GM18498 (cell line): Measurements from ENCODE around the gene LGALS7.

Experiments
- ATAC-seq: cut with Tn5 transposase; IDR thresholded peaks from one replicate; pipeline ENCODE4 v1.9.1; 2021; ENCODE audit warnings: mild to moderate bottlenecking, moderate library complexity; ENCODE audit not compliant: unreplicated experiment

Gene LGALS7

DNA sequence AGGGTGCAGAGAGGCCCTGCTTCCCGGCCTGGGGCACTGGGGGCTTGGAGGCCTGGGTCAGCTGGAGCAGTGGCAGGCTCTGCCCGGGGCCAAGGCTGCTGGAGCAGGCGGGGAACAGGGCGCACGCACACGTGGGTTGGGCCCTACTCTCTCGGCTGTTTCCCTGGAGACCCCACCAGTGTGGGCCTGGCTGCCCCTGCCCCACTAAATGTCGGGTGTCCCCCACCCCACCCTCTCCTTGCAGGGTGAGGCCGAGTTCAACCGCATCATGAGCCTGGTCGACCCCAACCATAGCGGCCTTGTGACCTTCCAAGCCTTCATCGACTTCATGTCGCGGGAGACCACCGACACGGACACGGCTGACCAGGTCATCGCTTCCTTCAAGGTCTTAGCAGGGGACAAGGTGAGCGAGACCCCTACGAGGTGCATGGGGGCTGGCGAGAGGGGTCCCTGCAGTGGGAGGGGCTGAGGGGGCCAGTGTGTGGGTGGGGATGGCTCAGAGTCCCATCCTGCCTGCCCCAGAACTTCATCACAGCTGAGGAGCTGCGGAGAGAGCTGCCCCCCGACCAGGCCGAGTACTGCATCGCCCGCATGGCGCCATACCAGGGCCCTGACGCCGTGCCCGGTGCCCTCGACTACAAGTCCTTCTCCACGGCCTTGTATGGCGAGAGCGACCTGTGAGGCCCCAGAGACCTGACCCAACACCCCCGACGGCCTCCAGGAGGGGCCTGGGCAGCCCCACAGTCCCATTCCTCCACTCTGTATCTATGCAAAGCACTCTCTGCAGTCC is 44.4 kb downstream of the LGALS7 start:
- no peak for ATAC-seq

DNA sequence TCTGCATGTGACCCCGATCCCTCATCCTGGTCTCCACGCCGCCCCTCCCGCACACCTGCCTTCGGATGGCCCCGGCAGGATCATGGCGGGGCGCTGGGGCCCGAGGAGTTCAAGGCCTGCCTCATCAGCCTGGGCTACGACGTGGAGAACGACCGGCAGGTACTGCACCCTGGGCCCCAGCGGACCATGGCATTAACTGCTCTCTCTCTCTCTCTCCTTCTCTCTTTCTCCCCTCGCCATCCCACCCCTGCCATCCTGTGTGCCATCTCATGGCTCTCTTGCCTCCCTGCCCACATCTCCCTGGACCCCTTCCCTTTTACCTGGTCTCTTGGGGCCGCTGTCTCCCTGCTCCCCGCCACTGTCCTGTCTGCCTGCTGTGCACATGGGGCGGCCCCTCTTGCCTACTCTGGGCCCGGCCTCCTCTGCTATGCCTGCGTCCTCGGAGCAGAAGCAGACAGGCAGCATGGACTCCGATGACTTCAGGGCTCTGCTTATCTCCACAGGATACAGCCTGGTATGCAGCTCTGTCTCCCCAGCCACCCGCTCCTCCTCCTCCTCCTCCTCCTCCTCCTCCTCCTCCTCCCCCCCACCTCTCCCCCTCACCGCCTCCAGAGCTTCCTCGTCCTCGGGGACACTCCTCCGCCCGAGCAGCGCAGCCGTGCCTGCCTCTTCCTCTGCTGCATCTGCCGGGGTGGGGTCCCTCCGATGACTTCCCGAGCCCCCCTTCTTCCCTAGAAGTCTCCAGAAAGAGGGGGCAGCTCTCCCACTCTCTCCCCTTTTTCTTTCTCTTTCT is 45.3 kb downstream of the LGALS7 start:
- no peak for ATAC-seq

DNA sequence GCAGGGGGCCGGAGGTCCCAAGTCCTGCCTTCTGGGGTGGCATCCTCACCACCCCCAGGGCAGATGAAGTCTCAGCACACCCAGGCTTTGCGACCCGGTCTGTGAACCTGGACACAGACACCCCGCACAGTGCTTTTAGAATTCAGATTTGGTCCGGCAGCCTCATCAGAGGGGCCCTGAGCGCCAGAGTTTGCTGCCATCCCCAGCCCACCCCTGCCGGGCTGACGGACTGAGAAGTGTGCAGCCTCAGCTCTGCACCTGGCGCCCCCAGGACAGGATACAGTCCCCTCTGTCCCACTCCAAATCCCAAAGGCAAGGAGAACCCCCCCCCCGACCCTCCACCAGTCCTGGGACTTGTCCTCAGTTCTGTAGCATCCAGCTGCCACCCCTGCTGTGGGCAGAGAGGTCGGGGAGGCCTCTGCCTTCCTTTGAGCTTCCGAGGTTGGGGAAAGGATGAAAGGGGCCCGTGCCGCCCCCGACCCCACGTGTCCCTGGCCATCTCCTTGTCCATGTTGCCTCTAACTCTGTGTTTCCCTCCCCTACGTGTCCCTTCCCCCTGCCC is 45.9 kb downstream of the LGALS7 start:
- ATAC-seq, result no peak

DNA sequence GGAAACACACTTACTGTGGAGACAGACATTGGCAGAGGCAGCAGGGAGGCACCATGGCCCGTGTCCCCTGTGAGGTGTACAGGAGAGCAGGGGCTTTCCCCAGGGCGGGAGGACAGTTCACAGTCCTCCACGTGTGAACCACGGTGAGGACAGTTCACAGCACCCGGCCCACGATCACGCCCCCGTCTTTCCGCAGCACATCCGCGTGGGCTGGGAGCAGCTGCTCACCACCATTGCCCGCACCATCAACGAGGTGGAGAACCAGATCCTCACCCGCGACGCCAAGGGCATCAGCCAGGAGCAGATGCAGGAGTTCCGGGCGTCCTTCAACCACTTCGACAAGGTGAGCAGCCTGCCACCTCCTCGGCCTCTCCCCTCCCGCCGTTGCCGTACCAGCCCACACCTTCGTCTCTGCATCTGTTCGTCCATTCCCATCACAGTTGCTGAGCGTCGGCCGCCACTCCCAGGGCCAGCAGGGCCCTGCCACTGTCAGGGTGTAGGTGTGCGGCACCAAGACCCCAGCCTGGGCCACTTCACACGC is 46.5 kb downstream of the LGALS7 start:
- no peak for ATAC-seq

DNA sequence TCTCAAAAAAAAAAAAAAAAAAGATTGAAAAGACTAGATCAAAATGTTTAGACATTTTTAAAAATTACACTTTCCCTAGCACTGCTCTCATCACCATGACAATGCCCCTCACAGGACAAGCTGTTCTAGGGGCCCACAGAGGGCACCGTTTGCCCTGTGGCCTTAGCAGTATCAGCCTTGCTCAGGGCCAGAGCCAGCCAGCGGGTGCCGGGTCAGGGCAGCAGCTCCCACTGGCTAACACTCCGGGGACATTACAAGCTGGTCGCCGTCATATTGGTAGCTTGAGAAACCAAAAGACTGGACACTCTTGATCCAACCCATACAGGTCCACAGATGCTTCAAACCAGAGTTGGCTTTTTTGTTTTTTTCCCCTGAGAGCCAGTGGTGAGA is 47.0 kb downstream of the LGALS7 start:
- no peak for ATAC-seq

DNA sequence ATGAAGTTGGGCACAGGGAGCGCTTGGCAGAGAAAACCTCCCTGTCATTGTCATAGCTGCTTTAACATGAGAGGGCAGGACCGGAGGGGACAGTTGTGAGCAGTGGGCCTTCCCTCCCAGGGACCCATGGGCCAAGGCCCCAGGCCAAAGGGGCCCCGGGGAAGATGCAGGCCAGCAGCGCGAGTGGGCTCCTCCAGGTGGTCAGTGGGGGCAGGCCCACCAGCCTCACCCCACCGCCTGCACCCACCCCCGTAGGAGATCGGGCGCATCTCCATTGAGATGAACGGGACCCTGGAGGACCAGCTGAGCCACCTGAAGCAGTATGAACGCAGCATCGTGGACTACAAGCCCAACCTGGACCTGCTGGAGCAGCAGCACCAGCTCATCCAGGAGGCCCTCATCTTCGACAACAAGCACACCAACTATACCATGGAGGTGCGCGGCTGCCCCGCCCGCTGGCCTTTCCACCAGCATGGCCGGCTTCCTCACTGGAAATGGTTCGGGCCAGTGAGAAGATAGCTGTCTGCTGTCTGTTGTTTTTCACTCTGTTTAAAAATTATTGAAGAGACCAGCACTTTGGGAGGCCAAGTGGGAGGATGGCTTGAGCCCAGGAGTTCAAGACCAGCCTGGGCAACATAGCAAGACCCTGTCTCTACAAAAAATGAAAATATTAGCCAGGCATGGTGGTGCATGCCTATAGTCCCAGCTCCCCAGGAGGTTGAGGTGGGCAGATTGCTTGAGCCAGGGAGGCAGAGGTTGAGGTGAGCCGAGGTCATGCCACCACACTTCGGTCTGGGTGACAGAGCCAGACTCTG is 47.6 kb downstream of the LGALS7 start:
- no peak for ATAC-seq

DNA sequence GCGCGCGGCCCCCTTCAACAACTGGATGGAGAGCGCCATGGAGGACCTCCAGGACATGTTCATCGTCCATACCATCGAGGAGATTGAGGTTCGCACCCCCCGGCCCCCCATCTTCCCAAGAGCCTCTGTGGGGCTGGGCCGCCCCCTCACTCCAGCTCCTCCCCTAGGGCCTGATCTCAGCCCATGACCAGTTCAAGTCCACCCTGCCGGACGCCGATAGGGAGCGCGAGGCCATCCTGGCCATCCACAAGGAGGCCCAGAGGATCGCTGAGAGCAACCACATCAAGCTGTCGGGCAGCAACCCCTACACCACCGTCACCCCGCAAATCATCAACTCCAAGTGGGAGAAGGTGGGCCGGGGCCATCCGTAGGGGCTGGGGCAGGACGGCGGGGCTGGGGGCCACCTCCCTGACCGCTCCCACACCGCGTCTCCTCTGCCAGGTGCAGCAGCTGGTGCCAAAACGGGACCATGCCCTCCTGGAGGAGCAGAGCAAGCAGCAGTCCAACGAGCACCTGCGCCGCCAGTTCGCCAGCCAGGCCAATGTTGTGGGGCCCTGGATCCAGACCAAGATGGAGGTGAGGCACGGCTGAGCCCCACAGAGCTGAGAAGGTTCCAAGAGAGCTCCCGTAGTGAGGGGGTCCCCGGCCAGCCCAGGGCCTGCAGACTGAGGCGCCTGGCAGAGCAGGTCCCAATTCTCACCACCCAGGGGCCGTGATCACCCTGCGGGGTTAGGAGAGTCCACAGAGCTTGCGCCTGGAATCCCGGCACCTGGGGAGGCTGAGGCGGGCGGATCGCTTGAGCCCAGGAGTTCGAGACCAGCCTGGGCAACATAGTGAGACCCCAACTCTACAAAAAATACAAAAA is 49.1 kb downstream of the LGALS7 start:
- ATAC-seq, result no peak

DNA sequence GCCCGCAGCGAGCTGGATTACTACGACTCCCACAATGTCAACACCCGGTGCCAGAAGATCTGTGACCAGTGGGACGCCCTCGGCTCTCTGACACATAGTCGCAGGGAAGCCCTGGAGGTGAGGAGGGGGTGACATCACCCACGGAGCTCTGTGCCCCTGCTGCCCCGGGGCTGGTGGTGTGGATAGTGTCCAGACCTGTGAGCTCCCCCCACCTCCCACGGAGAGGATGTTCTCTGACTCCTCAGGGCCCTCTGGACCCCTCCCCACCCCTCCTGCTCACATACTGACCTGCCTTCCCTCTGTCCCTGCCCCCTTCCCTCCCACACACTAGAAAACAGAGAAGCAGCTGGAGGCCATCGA is 49.7 kb downstream of the LGALS7 start:
- no peak for ATAC-seq

DNA sequence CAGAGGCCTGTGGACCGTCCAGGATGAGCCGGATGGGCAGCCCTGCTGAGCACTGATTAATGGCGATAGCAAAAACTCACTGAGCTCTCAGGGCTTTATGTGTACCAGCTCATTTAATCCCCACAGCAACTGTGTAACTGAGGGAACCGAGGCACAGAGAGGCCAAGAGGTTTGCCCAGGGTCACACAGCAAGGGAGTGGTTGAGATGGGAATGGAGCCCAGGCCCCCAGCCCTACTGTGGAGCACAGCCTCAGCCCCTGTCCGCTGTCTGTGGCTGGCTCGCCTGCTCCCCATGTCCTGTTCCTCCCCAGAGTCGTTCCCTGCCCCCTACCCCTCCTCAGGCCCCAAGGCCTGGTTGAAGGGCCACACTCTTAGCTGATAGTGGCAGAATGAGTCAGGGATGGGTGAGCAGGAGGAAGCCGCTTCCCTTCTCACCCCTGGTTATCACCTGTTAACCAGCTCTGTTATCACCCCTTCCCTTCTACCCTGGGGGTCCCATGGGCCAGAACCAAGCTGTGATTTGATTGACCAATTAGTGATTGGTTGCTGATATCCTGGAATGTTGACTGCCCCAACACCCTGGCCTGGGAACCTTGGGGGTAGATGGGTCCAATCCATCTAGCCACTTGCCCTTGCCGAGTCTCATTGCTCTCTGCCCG is 50.2 kb downstream of the LGALS7 start:
- no peak for ATAC-seq

DNA sequence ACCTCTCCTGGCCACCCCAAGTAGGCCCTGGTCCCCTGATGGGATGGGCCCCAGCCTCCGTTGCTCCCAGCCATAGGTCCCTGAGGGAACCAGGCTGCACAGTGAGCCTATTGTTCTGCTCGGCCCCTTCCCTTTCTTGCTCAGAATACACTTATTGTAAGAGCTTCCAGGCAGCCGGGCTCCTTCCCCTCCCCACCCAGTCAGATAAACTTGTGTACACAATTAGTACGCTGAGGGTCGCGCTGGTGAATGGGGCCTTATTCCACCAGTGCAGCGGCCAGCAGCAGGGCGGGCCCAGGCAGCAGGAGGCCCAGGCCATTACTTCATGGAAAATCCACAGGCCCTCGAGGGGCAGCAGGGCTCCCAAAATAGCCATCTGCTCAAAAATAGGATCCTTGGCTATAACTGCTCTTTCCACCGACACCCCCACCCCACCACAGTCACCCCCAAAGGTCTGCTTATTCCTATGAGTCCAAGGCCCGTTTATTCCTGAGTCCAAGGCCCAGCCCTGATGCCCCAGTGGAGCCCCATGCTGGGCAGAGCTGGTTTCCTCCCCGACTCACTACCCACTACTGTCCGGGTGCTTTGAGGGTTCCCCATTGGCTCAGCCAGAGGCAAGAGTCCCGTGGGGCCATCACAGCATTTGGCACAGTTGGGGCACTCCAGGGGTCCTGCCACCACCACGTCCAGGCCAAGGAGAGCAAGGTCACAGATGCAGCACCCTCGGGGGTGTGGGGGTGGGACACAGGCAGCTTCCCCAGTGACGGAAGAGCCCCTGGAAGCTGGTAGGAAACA is 51.1 kb downstream of the LGALS7 start:
- ATAC-seq, result no peak

DNA sequence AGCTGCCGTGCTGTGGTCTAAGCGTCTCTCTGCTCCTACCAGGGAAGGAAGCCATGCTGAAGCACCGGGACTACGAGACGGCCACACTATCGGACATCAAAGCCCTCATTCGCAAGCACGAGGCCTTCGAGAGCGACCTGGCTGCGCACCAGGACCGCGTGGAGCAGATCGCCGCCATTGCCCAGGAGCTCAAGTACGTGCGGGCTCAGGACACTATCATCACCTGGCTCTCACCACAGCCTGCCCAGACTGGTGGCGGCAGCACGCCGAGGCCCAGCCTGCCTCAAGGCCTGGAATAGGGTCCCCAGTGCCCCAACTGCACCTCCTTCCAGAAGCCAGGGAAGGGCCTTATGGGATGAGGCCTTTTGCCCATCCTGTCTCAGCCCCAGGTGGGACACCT is 51.8 kb downstream of the LGALS7 start:
- no peak for ATAC-seq
